GM12864 (cell line): ENCODE measurements around the gene CSF2RB.
A peak's percentile ranks its signal among the peaks of the same experiment; 100 is the strongest.

Experiments
- DNase-seq: peaks from one replicate; pipeline ENCODE4 v3.0.0-alpha.2; 2011; ENCODE audit warnings: low read depth
- H3K4me3 ChIP-seq: 2 replicates; pipeline ENCODE4 v1.5.1; 2011; ENCODE audit warnings: mild to moderate bottlenecking, low read depth, low read length, control low read depth
- CTCF ChIP-seq: IDR thresholded peaks from 2 replicates; pipeline ENCODE4 v1.5.1; 2011; ENCODE audit warnings: low read depth, mild to moderate bottlenecking, moderate library complexity, low read length, control low read depth, inconsistent platforms; ENCODE audit errors: missing control alignments

Gene CSF2RB

GRCh38 chr22:36913427-36914389 lies at the start of gene CSF2RB:
Gene CSF2RB, plus strand, starts transcription at chr22:36913628. Its CDS starts 8,580 bp downstream, at chr22:36922208.
- DNase-seq = peak; percentile 53
- peak within 1 kb of the TSS; percentile 67 for H3K4me3 ChIP-seq
- TF ChIP-seq CTCF = no peak

- no peak overlapping the region for H3K4me3 ChIP-seq
- TF ChIP-seq CTCF = no peak
- DNase-seq = no peak
Observed at GRCh38 chr22:36863979-36864378, 49.4 kb upstream of the CSF2RB start.

GRCh38 chr22:36864454-36865215 lies 48.8 kb upstream of the CSF2RB start:
- DNase-seq = no peak
- TF ChIP-seq CTCF = no peak
- no peak overlapping the region for H3K4me3 ChIP-seq

- no peak for TF ChIP-seq CTCF
- no peak overlapping the region for H3K4me3 ChIP-seq
- no peak for DNase-seq
Observed at GRCh38 chr22:36865346-36865745, 48.1 kb upstream of the CSF2RB start.

GRCh38 chr22:36867695-36868094 lies 45.7 kb upstream of the CSF2RB start:
- H3K4me3 ChIP-seq = no peak overlapping the region
- TF ChIP-seq CTCF = no peak
- DNase-seq = no peak

- no peak for TF ChIP-seq CTCF
Observed at GRCh38 chr22:36868546-36869181, 44.8 kb upstream of the CSF2RB start.

More at GRCh38 chr22:36868546-36869181, 44.8 kb upstream of the CSF2RB start:
- DNase-seq = no peak
- H3K4me3 ChIP-seq = no peak overlapping the region
